ENCODE results near the gene XAB2.

DNA sequence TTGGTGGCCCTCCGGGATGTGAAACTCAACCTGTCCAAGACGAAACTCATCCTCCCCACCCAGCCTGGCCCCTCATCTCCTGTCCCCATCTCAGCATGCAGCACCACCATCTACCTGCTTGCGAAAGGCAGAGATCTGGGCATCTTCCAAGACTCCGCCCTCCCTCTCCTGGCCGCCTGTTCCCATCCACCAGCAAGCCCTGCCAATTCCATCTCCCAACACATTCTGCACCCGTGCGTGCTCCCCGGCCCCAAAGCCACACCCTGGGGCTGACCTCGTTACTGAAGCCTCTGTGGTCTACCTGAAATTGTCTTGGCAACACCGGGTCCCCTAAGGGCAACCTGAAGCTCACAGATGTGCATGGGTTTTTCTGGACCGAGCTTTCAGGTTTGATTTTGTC is 46.9 kb downstream of the XAB2 start:
- TF ChIP-seq, protein P1, sequence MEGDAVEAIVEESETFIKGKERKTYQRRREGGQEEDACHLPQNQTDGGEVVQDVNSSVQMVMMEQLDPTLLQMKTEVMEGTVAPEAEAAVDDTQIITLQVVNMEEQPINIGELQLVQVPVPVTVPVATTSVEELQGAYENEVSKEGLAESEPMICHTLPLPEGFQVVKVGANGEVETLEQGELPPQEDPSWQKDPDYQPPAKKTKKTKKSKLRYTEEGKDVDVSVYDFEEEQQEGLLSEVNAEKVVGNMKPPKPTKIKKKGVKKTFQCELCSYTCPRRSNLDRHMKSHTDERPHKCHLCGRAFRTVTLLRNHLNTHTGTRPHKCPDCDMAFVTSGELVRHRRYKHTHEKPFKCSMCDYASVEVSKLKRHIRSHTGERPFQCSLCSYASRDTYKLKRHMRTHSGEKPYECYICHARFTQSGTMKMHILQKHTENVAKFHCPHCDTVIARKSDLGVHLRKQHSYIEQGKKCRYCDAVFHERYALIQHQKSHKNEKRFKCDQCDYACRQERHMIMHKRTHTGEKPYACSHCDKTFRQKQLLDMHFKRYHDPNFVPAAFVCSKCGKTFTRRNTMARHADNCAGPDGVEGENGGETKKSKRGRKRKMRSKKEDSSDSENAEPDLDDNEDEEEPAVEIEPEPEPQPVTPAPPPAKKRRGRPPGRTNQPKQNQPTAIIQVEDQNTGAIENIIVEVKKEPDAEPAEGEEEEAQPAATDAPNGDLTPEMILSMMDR (IDR thresholded peaks at IDR 0.05), result no peak
- TF ChIP-seq POLR2A (IDR thresholded peaks at IDR 0.05), result no peak
